Measurements from ENCODE around the gene CPNE5. TPM values are rescaled to one million over a fixed set of nuclear protein-coding genes. Genes with fewer than 3 reads are reported as not detected.

Gene CPNE5
- total RNA-seq, 1 donor from 2014 or later: not detected

DNA sequence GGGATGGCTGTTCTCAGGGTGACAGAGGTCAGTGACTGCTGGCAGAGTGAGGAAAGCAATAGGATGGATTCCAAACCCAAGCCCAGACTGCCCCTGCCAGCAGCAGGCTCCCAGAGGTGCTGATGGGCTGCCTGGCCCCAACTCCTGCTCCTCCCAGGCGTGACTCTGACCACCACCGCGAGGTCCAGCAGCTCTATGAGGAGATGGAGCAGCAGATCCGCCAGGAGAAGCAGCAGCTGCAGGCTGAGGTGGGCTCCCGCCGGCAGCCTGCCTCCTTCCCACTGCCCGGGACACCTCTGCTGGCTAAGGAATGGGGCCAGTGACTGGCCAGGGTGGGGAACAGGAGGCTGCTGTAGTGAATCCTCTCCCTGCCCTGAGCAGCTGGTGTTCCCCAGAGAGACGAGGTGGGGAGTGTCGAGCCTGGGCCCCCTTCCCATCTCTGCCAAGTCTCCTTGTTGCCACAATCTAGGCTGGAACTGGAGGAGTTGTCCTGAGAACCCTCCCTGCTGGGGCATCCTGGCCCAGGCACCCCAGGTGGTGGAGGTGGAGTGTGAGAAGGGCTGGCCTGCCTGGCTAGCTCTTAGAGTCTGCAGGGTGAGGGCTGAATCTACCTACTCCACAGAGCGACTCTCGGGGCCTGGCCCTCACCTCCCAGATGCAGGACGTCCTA is 121.2 kb downstream of the CPNE5 start:
- no peaks in the 10 kb centered on the region for H3K36me3 Mint-ChIP-seq (ENCODE audit: unreplicated experiment)
- H3K4me3 Mint-ChIP-seq (ENCODE audit: unreplicated experiment): no peak overlapping the region
- H3K27ac Mint-ChIP-seq (ENCODE audit: unreplicated experiment): no peak overlapping the region
- no peaks in the 10 kb centered on the region for H3K4me1 Mint-ChIP-seq (ENCODE audit: unreplicated experiment)
- no peaks in the 10 kb centered on the region for H3K9me3 Mint-ChIP-seq (ENCODE audit: unreplicated experiment)
- no peaks in the 10 kb centered on the region for H3K27me3 Mint-ChIP-seq (ENCODE audit: unreplicated experiment)
- no peak for DNase-seq (ENCODE audit: extremely low spot score, unreplicated experiment)
- TF ChIP-seq, protein P1, sequence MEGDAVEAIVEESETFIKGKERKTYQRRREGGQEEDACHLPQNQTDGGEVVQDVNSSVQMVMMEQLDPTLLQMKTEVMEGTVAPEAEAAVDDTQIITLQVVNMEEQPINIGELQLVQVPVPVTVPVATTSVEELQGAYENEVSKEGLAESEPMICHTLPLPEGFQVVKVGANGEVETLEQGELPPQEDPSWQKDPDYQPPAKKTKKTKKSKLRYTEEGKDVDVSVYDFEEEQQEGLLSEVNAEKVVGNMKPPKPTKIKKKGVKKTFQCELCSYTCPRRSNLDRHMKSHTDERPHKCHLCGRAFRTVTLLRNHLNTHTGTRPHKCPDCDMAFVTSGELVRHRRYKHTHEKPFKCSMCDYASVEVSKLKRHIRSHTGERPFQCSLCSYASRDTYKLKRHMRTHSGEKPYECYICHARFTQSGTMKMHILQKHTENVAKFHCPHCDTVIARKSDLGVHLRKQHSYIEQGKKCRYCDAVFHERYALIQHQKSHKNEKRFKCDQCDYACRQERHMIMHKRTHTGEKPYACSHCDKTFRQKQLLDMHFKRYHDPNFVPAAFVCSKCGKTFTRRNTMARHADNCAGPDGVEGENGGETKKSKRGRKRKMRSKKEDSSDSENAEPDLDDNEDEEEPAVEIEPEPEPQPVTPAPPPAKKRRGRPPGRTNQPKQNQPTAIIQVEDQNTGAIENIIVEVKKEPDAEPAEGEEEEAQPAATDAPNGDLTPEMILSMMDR (IDR thresholded peaks at IDR 0.05): no peak

DNA sequence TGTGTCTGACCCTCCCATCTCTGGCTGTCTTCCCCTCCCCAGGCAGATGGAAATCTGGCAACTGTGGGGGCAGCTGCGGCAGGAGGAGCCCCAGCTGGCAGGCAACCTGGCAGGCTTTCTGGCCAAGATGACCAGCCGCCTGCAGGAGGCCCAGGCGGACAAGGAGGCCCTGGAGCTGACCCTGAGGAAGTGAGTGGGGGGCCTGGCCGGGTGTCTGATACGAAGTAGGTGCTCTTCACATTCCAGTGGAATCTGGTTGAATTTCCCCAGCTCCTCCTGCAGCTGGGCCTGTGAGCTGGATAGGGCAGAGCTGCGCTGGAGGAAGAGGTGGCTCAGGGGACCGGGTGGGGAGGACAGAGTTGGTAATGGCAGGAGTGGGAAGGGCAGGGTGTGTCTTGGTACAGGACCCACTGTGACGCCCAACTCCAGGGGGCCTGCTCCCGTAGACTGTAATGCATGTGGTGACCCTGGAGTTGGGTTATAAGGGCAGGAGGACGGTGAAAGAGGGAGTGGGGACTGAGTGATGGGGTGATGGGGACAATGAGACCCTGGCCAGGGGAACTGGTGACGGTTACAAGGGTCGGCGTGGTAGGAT is 121.9 kb downstream of the CPNE5 start:
- no peaks in the 10 kb centered on the region for H3K36me3 Mint-ChIP-seq (ENCODE audit: unreplicated experiment)
- TF ChIP-seq, protein P1 (IDR thresholded peaks at IDR 0.05): no peak
- no peak for DNase-seq (ENCODE audit: extremely low spot score, unreplicated experiment)
- no peaks in the 10 kb centered on the region for H3K27me3 Mint-ChIP-seq (ENCODE audit: unreplicated experiment)
- H3K27ac Mint-ChIP-seq (ENCODE audit: unreplicated experiment): no peak overlapping the region
- H3K9me3 Mint-ChIP-seq (ENCODE audit: unreplicated experiment): no peaks in the 10 kb centered on the region
- no peak overlapping the region for H3K4me3 Mint-ChIP-seq (ENCODE audit: unreplicated experiment)
- no peaks in the 10 kb centered on the region for H3K4me1 Mint-ChIP-seq (ENCODE audit: unreplicated experiment)

DNA sequence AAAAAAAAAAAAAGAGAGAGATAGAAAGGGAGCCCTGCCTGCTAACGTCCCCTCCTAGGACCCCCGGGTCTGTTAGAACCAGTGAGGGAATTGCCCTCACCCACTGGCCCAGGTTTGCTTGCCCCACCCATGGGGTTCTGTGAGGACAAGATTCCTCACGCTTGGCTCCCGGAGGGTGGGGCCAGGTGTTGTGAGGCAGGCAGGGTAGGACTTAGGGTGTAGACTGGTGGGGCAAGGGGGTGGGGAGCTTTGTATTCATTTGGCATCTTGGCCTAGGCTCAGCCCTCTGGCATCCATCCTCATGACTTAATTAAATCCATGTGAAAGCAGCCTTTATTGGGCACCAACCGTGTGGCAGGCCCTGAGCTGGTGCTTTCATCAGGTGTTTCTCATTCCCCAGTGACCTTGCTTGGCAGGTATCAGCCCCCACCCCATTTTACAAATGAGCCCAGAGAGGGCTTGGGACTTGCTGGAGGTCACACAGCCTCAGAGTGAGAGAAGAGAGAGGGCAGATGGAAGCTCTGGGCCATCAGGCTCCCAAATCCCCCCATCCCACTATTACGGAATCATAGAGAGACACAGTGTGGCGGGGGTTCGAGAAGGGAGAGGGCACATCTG is 122.7 kb downstream of the CPNE5 start:
- DNase-seq (ENCODE audit: extremely low spot score, unreplicated experiment): no peak
- Mint-ChIP-seq H3K27me3 (ENCODE audit: unreplicated experiment) (no peaks in the 10 kb centered on the region), H3K27ac (ENCODE audit: unreplicated experiment) (no peak overlapping the region), H3K9me3 (ENCODE audit: unreplicated experiment) (no peaks in the 10 kb centered on the region), H3K4me3 (ENCODE audit: unreplicated experiment) (no peak overlapping the region), H3K36me3 (ENCODE audit: unreplicated experiment) (no peaks in the 10 kb centered on the region), H3K4me1 (ENCODE audit: unreplicated experiment) (peaks cover 5% of the 10 kb centered on the region)
- TF ChIP-seq, protein P1 (IDR thresholded peaks at IDR 0.05): no peak

DNA sequence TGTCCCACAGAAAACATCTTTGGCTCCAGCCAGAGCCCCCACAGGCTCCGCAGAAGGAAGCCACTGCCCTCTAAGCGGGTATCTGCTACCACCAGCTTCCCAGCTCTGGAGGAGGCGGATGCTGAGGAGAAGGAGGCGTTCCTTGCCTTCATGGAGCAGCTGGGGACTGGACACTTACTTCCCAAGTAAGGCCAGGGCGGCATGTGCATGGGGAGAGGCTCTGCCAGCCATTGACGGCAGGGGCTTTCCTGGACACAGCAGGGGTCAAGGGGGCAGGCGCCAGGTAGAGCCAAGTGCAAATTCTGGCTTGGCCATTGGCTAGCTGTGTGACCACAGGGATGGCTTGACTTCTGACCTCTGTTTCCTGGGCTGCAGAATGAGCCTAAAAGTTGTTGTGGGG is 123.8 kb downstream of the CPNE5 start:
- Mint-ChIP-seq H3K27ac (ENCODE audit: unreplicated experiment) (no peak overlapping the region), H3K27me3 (ENCODE audit: unreplicated experiment) (no peaks in the 10 kb centered on the region), H3K36me3 (ENCODE audit: unreplicated experiment) (no peaks in the 10 kb centered on the region), H3K9me3 (ENCODE audit: unreplicated experiment) (no peaks in the 10 kb centered on the region), H3K4me3 (ENCODE audit: unreplicated experiment) (no peak overlapping the region), H3K4me1 (ENCODE audit: unreplicated experiment) (peaks cover 7% of the 10 kb centered on the region)
- DNase-seq (ENCODE audit: extremely low spot score, unreplicated experiment): no peak
- TF ChIP-seq, protein P1 (IDR thresholded peaks at IDR 0.05): no peak

DNA sequence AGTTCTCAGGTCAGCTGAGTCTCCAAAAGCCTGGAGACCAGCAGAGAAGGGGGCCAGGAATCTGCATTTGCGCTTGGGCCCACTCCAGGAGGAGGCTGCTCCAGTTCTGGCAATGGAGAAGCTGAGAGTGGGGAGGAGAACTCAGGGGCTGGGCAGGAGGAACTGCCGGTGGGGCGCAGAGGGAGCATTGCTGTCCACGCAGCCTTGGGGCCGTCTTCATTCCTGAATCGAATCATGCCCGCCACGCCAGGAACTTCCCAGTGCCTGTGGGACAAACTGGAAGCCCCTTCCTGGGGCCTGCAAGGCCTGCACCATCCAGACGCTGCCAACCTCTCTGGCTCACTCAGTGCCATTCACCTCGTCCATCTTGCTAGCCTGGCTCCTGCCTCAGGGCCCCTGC is 124.7 kb downstream of the CPNE5 start:
- no peaks in the 10 kb centered on the region for H3K27me3 Mint-ChIP-seq (ENCODE audit: unreplicated experiment)
- no peak overlapping the region for H3K27ac Mint-ChIP-seq (ENCODE audit: unreplicated experiment)
- no peak for DNase-seq (ENCODE audit: extremely low spot score, unreplicated experiment)
- no peaks in the 10 kb centered on the region for H3K9me3 Mint-ChIP-seq (ENCODE audit: unreplicated experiment)
- H3K4me3 Mint-ChIP-seq (ENCODE audit: unreplicated experiment): no peak overlapping the region
- peaks cover 7% of the 10 kb centered on the region for H3K4me1 Mint-ChIP-seq (ENCODE audit: unreplicated experiment)
- H3K36me3 Mint-ChIP-seq (ENCODE audit: unreplicated experiment): no peaks in the 10 kb centered on the region
- TF ChIP-seq, protein P1 (IDR thresholded peaks at IDR 0.05): no peak
